ENCODE measurements around the gene SPATA46.

The SPATA46 gene

GRCh38 chr1:162390396-162391185, 13.9 kb upstream of the SPATA46 start:
- no peak for DNase-seq (ENCODE audit: low spot score)

- DNase-seq (ENCODE audit: low spot score), result no peak
Measured at GRCh38 chr1:162389971-162390370, 13.3 kb upstream of the SPATA46 start.

- DNase-seq (ENCODE audit: low spot score), result peak; percentile 75
Measured at GRCh38 chr1:162389021-162389818, 12.6 kb upstream of the SPATA46 start.

- DNase-seq (ENCODE audit: low spot score), result no peak
Measured at GRCh38 chr1:162388615-162389014, 12.0 kb upstream of the SPATA46 start.

- no peak for DNase-seq (ENCODE audit: low spot score)
Measured at GRCh38 chr1:162388083-162388594, 11.5 kb upstream of the SPATA46 start.

GRCh38 chr1:162387226-162388082, 10.8 kb upstream of the SPATA46 start:
- DNase-seq (ENCODE audit: low spot score), result no peak

- DNase-seq (ENCODE audit: low spot score), result no peak
Measured at GRCh38 chr1:162386292-162387225, 9.9 kb upstream of the SPATA46 start.

GRCh38 chr1:162385702-162386101, 9.0 kb upstream of the SPATA46 start:
- DNase-seq (ENCODE audit: low spot score), result no peak

GRCh38 chr1:162385280-162385623, 8.6 kb upstream of the SPATA46 start:
- no peak for DNase-seq (ENCODE audit: low spot score)

GRCh38 chr1:162384601-162385279, 8.1 kb upstream of the SPATA46 start:
- no peak for DNase-seq (ENCODE audit: low spot score)

- DNase-seq (ENCODE audit: low spot score), result no peak
Measured at GRCh38 chr1:162384116-162384515, 7.5 kb upstream of the SPATA46 start.

GRCh38 chr1:162383516-162383915, 6.9 kb upstream of the SPATA46 start:
- DNase-seq (ENCODE audit: low spot score), result no peak

- DNase-seq (ENCODE audit: low spot score), result no peak
Measured at GRCh38 chr1:162383091-162383490, 6.4 kb upstream of the SPATA46 start.

GRCh38 chr1:162381941-162382750, 5.5 kb upstream of the SPATA46 start:
- no peak for DNase-seq (ENCODE audit: low spot score)

- DNase-seq (ENCODE audit: low spot score), result peak; percentile 79
Measured at GRCh38 chr1:162381383-162381782, 4.7 kb upstream of the SPATA46 start, which contains the start of gene C1orf226. Gene C1orf226 (plus strand): TSS chr1:162381728. CDS start chr1:162381902, 174 bp downstream.

GRCh38 chr1:162380061-162380846, 3.6 kb upstream of the SPATA46 start:
- no peak for DNase-seq (ENCODE audit: low spot score)

GRCh38 chr1:162375463-162375862, 1.2 kb downstream of the SPATA46 start:
- no peak for DNase-seq (ENCODE audit: low spot score)

GRCh38 chr1:162374406-162374805, 2.2 kb downstream of the SPATA46 start:
- no peak for DNase-seq (ENCODE audit: low spot score)

Measured in kidney tubule cell (primary cell).